ENCODE measurements around the gene ANAPC2. TPM values are rescaled to one million over a fixed set of nuclear protein-coding genes. Genes with fewer than 3 reads are reported as not detected.

The ANAPC2 gene
- total RNA-seq, 1 donor from 2014 or later, result 73.2 TPM

DNA sequence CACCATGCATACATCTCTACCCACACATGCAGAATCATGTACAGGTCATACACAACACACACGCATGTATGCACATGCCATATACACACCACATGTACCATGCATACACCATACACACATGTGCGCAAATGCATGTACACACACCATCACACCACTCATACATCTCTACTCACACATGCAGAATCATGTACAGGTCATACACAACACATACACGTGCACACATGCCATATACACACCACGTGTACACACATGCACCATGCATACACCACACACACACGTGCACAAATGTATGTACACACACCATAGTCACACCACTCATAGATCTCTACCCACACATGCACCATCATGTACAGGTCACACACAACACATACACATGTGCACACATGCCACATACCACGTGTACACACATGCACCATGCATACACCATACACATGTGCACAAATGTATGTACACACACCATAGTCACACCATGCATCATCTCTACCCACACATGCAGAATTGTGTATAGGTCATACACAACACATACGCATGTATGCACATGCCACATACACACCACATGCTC is 35.4 kb downstream of the ANAPC2 start:
- Mint-ChIP-seq H3K4me3 (ENCODE audit: low read depth) (no peak overlapping the region), H3K9me3 (ENCODE audit: low read depth) (no peaks in the 10 kb centered on the region), H3K4me1 (ENCODE audit: low read depth) (no peaks in the 10 kb centered on the region), H3K36me3 (ENCODE audit: insufficient read depth) (no peaks in the 10 kb centered on the region), H3K27me3 (peaks cover 39% of the 10 kb centered on the region), H3K27ac (no peak overlapping the region)
- no peak for TF ChIP-seq CTCF (IDR thresholded peaks at IDR 0.05; ENCODE audit: unreplicated experiment)
- no peak for DNase-seq (ENCODE audit: low spot score, unreplicated experiment)

- no peak for DNase-seq (ENCODE audit: low spot score, unreplicated experiment)
- Mint-ChIP-seq H3K9me3 (ENCODE audit: low read depth) (no peaks in the 10 kb centered on the region), H3K4me3 (ENCODE audit: low read depth) (no peak overlapping the region), H3K36me3 (ENCODE audit: insufficient read depth) (no peaks in the 10 kb centered on the region), H3K27me3 (peaks cover 36% of the 10 kb centered on the region), H3K27ac (no peak overlapping the region), H3K4me1 (ENCODE audit: low read depth) (no peaks in the 10 kb centered on the region)
- TF ChIP-seq CTCF (IDR thresholded peaks at IDR 0.05; ENCODE audit: unreplicated experiment), result no peak
Observed at GRCh38 chr9:137150617-137151457, 37.5 kb downstream of the ANAPC2 start.

DNA sequence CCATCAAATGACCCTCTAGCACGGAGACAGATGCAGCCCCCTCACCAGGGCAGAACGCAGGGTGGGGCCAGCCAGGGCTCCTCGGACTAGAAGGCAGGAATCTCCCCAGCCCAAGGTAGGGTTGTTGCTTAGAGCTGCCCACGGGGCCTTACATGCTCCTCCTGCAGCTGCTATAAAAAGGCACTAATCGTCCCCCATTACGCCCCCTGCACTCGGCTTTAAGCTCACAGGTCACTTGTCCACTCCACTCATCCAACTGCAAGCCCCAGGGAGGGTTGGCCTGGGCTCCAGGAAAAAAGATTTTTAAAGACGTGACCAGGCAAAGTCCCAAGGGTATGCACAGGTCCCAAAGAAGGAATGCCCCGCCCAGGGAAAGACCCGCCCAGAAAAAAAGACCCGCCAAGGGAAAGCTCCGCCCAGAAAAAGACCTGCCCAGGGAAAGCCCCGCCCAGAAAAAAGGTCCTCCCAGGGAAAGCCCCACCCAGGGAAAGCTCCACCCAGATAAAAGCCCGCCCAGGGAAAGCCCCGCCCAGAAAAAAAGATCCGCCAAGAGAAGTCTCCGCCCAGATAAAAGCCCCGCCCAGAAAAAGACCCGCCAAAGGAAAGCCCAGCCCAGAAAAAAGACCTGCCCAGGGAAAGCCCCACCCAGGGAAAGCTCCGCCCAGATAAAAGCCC is 38.3 kb downstream of the ANAPC2 start:
- H3K27ac Mint-ChIP-seq, result no peak overlapping the region
- peaks cover 32% of the 10 kb centered on the region for H3K27me3 Mint-ChIP-seq
- no peaks in the 10 kb centered on the region for H3K9me3 Mint-ChIP-seq (ENCODE audit: low read depth)
- DNase-seq (ENCODE audit: low spot score, unreplicated experiment), result no peak
- no peak for TF ChIP-seq CTCF (IDR thresholded peaks at IDR 0.05; ENCODE audit: unreplicated experiment)
- no peak overlapping the region for H3K4me3 Mint-ChIP-seq (ENCODE audit: low read depth)
- no peaks in the 10 kb centered on the region for H3K36me3 Mint-ChIP-seq (ENCODE audit: insufficient read depth)
- no peaks in the 10 kb centered on the region for H3K4me1 Mint-ChIP-seq (ENCODE audit: low read depth)

GRCh38 chr9:137149363-137149762 is 39.0 kb downstream of the ANAPC2 start:
- Mint-ChIP-seq H3K9me3 (ENCODE audit: low read depth) (no peaks in the 10 kb centered on the region), H3K4me3 (ENCODE audit: low read depth) (no peak overlapping the region), H3K36me3 (ENCODE audit: insufficient read depth) (no peaks in the 10 kb centered on the region), H3K27ac (no peak overlapping the region), H3K27me3 (peaks cover 26% of the 10 kb centered on the region), H3K4me1 (ENCODE audit: low read depth) (no peaks in the 10 kb centered on the region)
- no peak for DNase-seq (ENCODE audit: low spot score, unreplicated experiment)
- TF ChIP-seq CTCF (IDR thresholded peaks at IDR 0.05; ENCODE audit: unreplicated experiment), result no peak

DNA sequence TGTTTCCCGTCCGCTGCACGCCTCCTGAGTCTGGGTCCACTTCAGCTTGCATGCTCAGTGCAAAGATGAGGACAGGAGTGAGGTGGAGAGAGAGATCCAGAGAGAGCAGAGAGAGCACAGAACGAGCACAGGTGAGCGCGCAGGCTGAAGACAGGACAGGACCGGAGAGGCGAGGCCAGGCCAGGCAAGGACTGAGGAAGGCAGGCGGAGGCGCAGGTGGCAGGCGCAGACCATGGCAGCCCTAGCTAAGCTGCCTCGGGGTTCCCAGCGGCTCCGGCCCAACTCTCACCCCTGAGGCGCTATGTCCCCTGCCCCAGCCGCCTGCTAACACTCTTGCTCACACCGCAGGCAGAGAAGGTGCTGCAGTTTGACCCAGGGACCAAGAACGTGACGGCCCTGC is 39.7 kb downstream of the ANAPC2 start:
- H3K9me3 Mint-ChIP-seq (ENCODE audit: low read depth), result no peaks in the 10 kb centered on the region
- no peak overlapping the region for H3K4me3 Mint-ChIP-seq (ENCODE audit: low read depth)
- H3K4me1 Mint-ChIP-seq (ENCODE audit: low read depth), result no peaks in the 10 kb centered on the region
- no peak overlapping the region for H3K27ac Mint-ChIP-seq
- no peak for DNase-seq (ENCODE audit: low spot score, unreplicated experiment)
- peaks cover 31% of the 10 kb centered on the region for H3K27me3 Mint-ChIP-seq
- H3K36me3 Mint-ChIP-seq (ENCODE audit: insufficient read depth), result no peaks in the 10 kb centered on the region
- TF ChIP-seq CTCF (IDR thresholded peaks at IDR 0.05; ENCODE audit: unreplicated experiment), result no peak
